ENCODE data around the gene ZNF160. TPM values are rescaled to one million over a fixed set of nuclear protein-coding genes. Genes with fewer than 3 reads are reported as not detected.
"Not testable (repeated sequence)": the region's sequence is repeated elsewhere in the genome, so short reads cannot be mapped to it uniquely, and the experiment has no call there.

ZNF160 gene
- total RNA-seq, 1 experiment from 2014 or later, result 23.1 TPM

DNA sequence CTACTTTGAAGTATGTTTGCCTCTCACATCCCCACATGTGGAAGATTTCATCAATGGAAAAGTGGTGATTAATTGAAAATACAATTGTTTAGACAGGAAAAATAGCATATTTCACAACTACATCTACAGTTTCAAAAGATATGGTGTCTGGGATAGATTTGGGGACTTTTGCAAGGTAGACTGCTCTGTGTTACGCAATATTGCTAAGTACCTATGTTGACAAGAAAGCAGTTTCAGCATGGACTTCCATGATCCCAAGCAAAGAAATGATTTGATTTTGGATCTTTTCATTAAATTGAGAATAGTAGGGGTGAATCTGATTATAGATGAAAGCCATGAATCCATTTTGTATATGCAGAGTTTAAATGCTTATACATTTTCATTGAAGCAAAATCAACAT, 10.5 kb downstream of the ZNF160 start:
- no peak for DNase-seq (ENCODE audit: low read depth)

DNA sequence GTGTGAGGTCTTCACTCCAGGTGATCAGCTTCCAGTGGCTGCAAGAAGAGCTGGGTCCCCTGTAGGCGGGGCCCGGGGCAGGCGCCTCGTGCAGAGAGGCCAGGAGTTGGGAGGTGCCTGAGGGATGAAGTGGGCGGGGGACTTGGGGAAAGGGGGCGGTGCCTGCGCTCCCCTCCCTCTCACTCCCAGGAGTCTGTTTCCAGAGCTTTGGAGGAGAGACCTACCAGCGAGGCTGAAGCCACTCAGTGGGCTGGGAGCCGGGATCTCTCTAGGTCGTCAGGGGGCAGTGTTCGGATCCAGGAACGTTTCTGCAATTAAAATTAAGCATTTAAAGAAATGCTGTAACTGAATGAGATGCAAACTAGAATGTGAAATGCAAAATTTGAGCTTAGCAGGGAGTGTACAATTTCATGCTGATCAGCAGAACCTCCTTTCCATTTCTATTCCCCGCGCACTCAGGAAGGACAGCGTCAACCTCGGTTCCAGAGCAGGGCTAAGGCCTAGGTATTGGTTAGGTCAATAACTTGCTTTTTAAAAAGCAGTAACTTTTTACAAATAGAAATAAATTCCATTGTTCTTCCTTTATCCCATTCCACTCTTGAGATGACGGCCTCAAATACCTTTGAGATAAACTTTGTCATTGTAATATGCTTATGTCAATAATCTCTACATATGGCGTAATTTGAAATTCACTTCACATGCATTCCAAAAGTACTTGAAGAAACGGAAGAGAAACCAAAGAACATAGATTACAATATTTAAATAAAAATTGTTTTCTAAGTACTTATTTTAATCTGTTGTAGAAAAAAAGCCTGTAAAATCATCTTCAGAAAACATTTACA, 11.6 kb downstream of the ZNF160 start:
- no peak for DNase-seq (ENCODE audit: low read depth)

DNA sequence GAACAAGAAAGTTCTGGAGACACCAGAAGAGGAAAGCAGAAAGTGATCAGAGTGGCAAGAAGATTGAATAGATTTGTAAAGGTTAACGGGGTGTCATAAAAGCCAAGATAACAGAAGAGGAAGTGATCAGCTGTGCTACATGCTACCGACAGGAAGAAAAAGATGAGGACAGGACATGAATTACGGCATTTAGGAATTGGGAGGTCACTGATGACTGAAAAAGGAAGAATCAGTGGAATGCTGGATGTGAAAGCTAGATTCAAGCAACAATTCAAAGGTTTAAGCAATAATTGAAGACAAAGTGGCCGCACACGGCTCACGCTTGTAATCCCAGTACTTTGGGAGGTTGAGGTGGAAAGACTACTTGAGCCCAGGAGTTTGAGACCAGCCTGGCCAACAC, 15.1 kb downstream of the ZNF160 start:
- no peak for DNase-seq (ENCODE audit: low read depth)

DNA sequence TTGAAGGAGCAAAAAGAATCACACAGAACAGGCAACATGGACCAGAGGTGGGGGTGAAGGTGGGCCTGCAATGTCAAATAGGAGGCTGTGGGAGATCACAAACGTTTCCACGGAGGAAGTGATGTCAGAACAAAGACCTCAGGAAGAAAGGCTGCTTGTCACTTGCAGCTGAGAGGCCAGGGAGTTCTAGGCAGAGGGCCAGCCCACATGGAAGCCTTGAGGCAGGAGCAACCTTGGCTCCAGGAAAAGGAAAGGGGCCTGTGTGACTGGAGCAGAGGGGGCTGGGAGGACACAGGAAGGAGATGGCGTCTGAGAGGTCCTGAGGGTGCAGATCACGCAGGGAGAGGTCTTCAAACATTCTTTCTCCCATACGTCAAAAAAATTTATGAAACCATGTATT, 16.3 kb downstream of the ZNF160 start:
- no peak for DNase-seq (ENCODE audit: low read depth)

DNA sequence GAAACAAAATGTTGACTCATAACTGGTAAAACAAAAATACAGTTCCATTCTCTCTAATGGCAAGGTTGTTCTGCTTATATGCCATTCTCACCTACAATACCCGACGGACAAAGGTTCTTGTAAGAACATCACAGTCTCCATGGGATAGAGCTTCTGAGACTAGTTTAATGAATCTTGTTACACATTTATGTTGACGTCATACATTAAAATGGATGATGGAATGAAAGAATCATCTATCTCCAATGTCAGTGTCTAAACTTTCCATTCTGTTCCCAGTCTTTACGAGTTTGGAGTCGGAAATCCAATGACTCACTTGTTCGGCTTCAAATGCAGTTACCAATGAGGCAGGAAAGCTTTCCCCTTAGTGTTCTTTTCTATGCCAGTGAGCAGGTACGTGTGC, 17.7 kb downstream of the ZNF160 start:
- DNase-seq (ENCODE audit: low read depth), result no peak

DNA sequence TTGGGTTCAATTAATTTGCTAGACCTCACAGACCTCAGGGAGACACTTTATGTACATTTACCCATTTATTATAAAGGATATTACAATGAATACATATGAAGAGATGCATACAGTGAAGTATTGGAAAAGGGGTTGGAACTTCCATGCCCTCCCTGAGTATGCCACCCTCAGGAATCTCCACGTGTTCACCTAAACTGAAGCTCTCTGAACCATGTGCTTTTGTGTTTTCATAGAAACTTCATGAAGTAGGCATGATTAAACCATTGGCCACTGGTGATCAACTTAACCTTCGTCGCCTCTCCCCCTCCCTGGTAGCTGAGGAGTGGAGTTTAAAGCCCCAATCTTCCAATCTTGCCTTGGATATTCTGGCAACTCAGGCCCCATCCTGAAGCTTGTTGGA, 20.3 kb downstream of the ZNF160 start:
- DNase-seq (ENCODE audit: low read depth), result no peak

DNA sequence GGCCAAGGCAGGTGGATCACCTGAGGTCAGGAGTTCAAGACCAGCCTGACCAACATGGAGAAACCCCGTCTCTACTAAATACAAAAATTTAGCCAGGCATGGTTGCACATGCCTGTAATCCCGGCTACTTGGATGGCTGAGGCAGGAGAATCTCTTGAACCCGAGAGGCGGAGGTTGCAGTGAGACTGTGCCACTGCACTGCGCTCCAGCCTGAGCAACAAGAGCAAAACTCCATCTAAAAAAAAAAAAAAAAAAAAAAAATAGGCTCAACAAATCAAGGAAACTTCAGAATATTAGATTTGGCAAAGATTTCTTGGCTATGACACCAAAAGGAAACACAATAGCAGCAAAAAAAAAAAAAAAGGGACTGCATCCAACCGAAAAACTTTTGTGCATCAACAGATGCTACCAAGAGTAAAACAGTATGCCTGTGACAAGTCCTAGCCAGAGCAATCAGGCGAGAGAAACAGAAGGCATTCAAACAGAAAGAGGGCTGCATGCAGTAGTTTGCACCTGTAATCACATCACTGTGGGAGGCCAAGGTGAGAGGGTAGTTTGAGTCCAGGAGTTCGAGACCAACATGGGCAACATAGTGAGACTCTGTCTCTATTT, 23.8 kb downstream of the ZNF160 start:
- DNase-seq (ENCODE audit: low read depth), result no peak

DNA sequence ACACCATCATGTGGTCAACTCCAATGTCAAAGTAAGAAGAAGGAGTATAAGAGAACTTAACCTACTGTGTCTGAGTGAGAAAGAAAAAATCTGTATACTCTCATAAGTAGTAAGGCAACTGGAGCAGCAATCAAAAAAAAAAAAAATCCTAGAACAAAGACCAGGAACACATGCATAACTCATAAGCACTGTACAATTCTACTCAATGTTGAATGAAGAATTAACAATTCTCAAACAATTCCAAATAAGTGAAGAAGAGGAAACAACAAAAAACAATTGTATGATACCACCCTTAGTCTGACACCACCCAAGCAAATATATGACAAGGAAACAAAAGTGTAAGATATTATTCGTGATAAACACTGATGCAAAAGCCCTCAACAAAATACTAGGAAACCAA, 24.6 kb downstream of the ZNF160 start:
- no peak for DNase-seq (ENCODE audit: low read depth)

DNA sequence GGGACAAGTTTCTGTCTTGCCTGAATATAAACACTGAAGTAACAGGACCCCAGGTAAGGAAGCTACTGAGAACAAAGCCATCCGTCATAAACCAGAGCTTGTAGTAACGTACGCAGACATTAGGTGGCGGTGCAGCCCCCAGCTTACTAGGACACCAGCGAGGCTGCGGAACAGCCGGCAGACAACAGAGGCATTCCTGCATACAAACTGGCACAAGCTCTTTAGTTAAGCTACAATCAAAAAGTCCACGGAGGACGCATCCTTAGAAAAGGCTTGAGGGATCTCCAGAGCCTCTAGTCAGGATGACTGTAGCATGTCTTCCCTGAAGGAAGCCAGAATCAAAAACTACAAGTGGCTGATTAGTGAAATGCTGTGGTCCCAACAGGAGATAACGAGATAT, 26.2 kb downstream of the ZNF160 start:
- no peak for DNase-seq (ENCODE audit: low read depth)

DNA sequence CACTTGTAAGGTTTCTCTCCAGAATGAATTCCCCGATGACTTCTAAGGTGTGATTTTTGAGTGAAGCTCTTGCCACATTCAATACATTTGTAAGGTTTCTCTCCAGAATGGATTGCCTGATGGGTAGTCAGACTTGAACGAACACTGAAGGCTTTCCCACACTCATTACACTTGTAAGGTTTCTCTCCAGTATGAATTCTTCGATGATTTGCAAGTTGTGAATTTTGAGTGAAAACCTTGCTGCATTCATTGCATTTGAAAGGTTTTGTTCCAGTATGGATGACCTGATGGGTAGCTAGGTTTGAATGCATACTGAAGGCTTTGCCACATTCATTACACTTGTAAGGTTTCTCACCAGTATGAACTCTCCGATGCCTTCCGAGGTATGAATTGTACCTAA, 34.4 kb downstream of the ZNF160 start:
- no peak for DNase-seq (ENCODE audit: low read depth)

DNA sequence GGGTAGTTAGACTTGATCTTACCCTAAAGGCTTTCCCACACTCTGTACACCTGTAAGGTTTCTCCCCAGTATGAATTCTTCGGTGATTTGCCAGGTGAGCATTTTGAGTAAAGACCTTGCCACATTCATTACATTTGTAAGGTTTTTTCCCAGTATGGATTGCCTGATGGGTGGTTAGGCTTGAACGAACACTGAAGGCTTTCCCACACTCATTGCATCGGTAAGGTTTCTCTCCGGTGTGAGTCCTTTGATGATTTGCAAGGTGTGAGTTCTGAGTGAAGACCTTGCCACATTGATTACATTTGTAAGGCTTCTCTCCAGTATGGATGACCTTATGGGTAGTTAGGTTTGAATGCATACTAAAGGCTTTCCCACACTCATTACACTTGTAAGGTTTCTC, 35.0 kb downstream of the ZNF160 start:
- no peak for DNase-seq (ENCODE audit: low read depth)

DNA sequence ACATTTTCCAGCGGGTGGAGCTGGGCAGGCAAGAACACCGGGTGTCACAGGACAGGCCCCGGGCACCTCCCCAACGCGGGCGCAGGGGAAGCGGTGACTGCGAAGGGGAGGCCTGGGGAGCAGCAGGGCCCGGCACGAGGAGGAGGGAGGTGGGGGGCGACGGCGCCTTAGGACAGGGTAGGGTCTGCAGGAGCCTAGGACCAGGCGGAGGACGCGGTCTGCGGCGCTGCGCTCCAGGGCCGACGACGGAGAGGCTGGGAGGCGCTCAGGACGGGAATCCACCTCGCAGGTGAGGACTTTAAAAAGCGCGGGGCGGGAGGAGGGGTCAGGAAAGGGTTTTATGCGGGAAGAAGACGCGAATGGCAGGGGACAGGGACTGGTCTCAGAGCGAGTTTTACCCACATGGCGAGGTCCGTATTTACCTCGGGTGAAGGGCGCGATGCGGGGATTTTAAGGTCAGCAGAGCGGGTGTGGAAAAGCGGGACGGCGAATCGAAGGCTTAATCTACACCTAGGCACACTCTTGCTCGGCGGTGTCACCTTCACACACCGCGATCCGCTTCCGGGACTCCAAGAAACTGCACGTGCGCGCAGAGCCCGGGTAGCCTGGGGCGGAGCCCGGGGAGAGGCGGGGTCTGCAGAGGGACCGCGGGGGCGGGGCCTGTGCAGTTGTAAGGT, 45.2 kb downstream of the ZNF160 start:
- DNase-seq (ENCODE audit: low read depth), result no peak

DNA sequence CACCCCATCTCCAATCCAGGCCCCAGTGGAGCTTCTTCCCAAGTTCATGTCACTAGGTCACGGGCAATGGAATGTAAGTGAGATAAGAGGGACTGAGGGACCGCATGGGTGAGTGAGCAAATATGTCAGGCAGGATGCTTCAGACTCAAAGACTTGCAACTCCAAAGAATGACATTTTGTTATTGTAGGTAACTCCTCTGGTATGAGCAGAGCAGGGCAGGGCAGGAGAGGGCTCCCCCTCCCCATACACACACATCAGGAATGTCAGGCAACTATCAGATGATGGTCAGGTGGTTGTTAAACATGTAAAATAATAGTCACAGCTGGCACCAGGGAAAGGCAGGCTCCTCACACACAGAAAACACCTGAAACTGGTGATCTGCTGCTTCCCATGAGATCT, 48.1 kb downstream of the ZNF160 start:
- DNase-seq (ENCODE audit: low read depth), result no peak

DNA sequence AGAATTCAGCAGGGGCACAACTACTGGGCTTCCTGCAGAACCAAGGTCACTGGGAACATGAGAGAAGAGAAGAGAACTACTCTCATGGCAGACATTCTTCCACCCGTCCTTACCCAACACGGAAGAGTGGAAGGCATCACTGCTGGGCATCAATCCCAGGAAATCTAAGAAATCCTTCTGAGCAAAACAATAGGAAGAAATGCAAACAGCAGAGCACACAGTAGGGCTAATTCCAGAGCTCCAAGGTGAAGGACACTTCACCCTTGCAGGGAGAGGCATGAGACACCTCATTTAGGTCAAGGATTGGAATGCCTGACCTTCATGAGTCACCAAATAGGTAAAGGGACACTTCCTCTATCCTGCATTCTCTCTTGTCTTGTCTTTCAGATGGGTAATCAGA, 55.8 kb downstream of the ZNF160 start:
- no peak for DNase-seq (ENCODE audit: low read depth)

DNA sequence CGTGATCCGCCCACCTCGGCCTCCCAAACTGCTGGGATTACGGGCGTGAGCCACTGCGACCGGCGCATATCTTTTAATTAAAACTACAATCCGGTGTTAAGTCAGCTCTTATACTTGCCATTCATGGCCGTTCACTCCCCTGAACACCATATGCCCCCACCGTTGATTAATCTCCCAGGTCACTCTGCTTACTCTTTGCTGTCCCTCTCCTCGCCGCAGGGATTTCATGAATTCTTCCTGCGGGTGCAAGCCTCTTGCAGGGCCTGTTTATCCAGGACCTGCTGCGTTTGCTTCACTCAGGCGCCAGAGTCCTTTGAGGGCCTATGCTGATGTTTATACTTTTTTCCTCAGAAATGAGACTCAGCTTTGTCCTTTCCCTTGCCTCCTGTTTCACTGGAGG, 57.7 kb downstream of the ZNF160 start:
- DNase-seq (ENCODE audit: low read depth), result no peak

DNA sequence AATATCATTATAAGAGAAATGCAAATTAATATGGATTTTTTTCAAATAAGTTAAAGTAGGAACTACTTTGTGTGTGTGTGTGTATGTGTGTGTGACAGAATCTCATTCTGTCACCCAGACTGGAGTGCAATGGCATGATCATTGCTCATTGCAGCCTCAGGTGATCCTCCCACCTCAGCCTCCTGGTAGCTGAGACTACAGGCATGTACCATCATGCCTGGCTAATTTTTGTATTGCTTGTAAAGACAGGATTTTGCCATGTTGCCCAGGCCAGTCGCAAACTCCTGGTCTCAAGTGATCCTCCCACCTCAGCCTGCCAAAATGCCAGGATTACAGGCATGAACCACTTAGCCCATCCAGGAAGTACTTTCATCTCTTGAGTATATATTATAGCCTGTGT, 61.9 kb downstream of the ZNF160 start:
- DNase-seq (ENCODE audit: low read depth), result no peak

DNA sequence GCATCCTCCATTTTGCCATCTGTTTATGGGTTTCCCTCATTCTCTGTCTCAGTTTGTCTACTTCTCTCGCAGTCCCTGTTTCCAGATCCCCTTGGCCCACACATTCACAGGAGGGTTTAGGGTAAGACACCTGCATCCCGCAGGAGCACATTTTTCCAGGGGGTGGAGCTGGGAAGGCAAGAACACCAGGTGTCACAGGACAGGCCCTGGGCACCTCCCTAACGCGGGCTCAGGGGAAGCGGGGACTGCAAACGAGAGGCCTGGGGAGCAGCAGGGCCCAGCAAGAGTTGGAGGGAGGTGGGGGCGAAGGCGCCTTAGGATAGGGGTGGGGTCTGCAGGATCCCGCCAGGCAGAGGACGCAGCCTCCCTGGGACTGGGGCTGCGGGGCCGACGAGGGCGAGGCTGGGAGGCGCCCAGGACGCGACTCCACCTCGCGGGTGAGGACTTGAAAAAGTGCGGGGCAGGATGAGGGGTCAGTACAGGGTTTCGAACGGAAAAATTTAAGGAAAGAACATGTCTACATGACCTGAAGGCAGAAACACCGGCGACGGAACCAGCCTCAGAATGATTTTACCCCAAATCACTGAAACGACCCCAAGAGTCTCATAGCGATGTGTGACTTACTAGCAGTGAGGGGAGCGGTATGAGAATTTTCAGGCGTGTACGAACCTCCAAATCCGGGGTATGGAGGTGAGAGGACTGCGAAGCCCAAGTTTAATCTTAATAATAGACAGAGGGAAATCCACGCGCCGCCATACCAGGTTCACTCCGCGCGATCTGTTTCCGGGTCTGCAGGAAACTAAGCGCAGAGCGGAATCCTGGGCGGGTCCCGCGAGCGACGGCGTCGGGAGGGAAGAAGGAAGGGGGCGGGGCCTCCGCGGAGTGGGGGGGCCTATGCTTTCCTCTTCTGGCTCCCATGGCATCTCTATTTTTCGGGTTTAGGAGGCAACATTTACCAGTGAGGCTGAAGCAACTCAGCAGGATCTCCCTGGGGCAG, 65.8 kb downstream of the ZNF160 start:
- DNase-seq (ENCODE audit: low read depth), result peak; percentile 75

DNA sequence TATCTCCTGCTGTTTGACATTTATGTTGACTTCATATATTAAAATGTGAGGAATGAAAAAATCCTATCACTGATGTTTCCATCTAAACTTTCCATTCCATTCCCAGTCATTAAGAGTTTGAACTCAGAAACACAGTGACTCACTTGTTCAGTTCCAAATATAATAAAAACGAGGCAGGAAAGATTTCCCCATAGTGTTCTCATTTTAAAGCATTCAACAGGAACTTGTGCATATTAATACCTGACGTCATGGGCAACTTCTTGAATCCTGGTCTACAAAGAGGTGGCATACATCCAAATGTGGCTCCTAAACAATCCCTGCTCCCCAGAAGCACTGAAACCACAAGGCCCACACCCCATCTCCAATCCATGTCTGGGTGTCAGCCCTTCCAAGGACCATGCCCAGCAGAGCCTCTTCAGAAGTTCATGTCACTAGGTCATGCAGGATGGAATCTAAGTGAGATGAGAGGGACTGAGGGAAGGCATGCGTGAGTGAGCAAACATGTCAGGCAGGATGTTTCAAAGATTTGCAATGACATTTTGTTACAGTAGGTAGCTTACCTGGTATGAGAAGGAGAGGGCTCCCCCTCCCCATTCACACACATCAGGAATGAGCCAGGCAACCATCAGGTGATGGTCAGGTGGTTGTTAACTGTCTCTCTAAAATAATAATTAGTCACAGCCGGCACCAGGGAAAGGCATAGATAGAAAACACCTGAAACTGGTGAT, 68.1 kb downstream of the ZNF160 start:
- DNase-seq (ENCODE audit: low read depth), result no peak

DNA sequence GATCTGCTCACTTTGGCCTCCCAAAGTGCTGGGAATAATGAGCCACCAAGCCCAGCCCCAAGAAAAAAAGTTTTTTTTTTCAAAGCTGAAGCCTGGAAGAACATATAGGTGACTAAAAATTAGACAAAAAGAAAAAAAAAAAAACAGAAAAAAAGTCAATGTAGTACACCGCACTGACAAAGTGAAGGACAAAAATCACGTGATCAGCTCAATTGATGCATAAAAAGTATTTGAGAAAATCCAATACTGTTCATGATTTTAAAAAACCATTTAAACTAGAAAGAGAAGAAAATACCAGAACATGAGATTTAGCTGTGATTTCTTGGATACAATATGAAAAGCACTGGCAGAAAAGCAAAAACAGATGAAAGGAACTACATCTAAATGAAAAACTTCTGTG, 69.2 kb downstream of the ZNF160 start:
- no peak for DNase-seq (ENCODE audit: low read depth)

DNA sequence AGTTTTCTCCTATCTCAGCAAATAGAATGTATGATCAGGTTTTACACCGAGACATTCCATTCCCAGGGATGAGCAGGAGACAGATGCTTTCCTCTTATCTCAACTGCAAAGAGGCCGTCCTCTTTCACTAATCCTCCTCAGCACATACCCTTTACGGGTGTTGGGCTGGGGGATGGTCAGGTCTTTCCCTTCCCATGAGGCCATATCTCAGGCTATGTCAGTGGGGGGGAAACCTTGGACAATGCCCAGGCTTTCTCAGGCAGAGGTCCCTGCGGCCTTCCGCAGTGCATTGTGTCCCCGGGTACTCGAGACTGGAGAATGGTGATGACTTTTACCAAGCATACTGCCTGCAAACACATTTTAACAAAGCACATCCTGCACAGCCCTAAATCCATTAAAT, 74.9 kb downstream of the ZNF160 start:
- DNase-seq (ENCODE audit: low read depth), result not testable (repeated sequence)

DNA sequence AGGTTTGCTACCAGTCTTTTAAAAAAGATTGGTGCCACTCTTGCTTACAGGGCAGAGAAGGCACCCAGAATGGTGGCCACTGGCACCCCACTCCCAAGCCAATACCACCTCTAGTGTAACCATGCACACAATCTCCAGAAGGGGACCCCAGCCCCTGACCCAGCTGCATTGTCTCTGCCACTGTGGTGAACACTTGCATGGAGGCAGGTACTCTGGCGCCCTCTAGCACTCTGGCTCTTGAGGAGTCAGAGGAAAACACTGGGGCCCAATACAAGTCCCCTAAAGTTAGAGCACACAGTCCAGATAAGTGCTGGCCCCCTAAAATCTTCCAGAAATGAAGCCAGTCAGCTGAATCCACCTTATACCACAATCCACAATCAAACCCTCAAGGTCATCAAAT, 83.5 kb downstream of the ZNF160 start:
- no peak for DNase-seq (ENCODE audit: low read depth)

All from RPMI7951 (cell line).